B cell (primary cell): Measurements from ENCODE around the gene IPMK. TPM values are rescaled to one million over a fixed set of nuclear protein-coding genes. Genes with fewer than 3 reads are reported as not detected.

Experiments used
- ATAC-seq: fragments of 200-7000 bp; cut with Tn5 transposase; one replicate; pipeline ENCODE4 v1.10.0; 2021; ENCODE audit warnings: low read depth, mild to moderate bottlenecking, moderate number of reproducible peaks, moderate library complexity
- CTCF ChIA-PET: fragments of 350-600 bp; sonication (Branson Sonifier 250); formaldehyde crosslinking; loops from one replicate; lab custom pipeline; 2021; ENCODE audit warnings: antibody characterized with exemption, inconsistent platforms; lab: Charles Lee
- POLR2A ChIA-PET: fragments of 350-600 bp; sonication (Branson Sonifier 250); formaldehyde crosslinking; loops from one replicate; lab custom pipeline; 2021; ENCODE audit warnings: antibody characterized with exemption; lab: Charles Lee
- DNase-seq: peaks from one replicate; pipeline ENCODE4 v3.0.0; 2013
- H2AFZ ChIP-seq: 2 replicates; pipeline ENCODE4 v1.6.1; 2012; ENCODE audit warnings: mild to moderate bottlenecking, low read depth, low read length; ENCODE audit not compliant: insufficient read depth, poor library complexity, severe bottlenecking
- H3K27ac ChIP-seq, 2 donors: 1 replicate in 1 of 2; 2 replicates in 1 of 2; pipeline ENCODE4 v1.5.1; 2012 to 2013; ENCODE audit warnings: low read length in 2 of 2, mild to moderate bottlenecking in 2 of 2, moderate library complexity in 1 of 2
- H3K27me3 ChIP-seq, 4 experiments: fragments of 200-600 bp in 1 of 4; sonication (generic) in 1 of 4; replicated peaks in 1 of 4; 1 replicate in 2 of 4; 2 replicates in 2 of 4; pipeline versions ENCODE4 v1.6.1 to v1.7.0; 2013 to 2016; ENCODE audit warnings: low read length in 3 of 4, mild to moderate bottlenecking in 2 of 4, mixed read lengths in 1 of 4, moderate library complexity in 1 of 4; ENCODE audit not compliant: insufficient read depth in 4 of 4, control insufficient read depth in 3 of 4; ENCODE audit errors: control extremely low read depth in 1 of 4
- H3K36me3 ChIP-seq, 2 experiments: replicated peaks in 1 of 2; 1 replicate in 1 of 2; 2 replicates in 1 of 2; pipeline versions ENCODE4 v1.6.1 to v1.7.1; 2013; ENCODE audit warnings: low read length in 1 of 2; ENCODE audit not compliant: insufficient read depth in 2 of 2, control insufficient read depth in 1 of 2; ENCODE audit errors: control extremely low read depth in 1 of 2, extremely low read depth in 1 of 2
- H3K4me1 ChIP-seq, 2 donors: fragments of 200-600 bp in 1 of 2; sonication (generic) in 1 of 2; 1 replicate in 1 of 2; 2 replicates in 1 of 2; pipeline versions ENCODE4 v1.5.1 to v1.6.1; 2013 to 2017; ENCODE audit warnings: low read length in 2 of 2; ENCODE audit not compliant: control insufficient read depth in 2 of 2, insufficient read depth in 2 of 2
- H3K4me2 ChIP-seq: replicated peaks from 2 replicates; pipeline ENCODE3; 2012; ENCODE audit warnings: mild to moderate bottlenecking, low read depth, low read length; ENCODE audit not compliant: poor library complexity, severe bottlenecking
- H3K4me3 ChIP-seq, 5 experiments: fragments of 200-600 bp in 1 of 5; sonication (generic) in 1 of 5; 1 replicate in 3 of 5; 2 replicates in 2 of 5; pipeline versions ENCODE4 v1.5.1 to v1.7.0; 2011 to 2016; ENCODE audit warnings: low read length in 4 of 5, mild to moderate bottlenecking in 4 of 5, low read depth in 2 of 5, control low read depth in 1 of 5, moderate library complexity in 1 of 5; ENCODE audit not compliant: insufficient read depth in 1 of 5; ENCODE audit errors: control extremely low read depth in 1 of 5, extremely low read depth in 1 of 5
- H3K79me2 ChIP-seq: fragments of 200-600 bp; sonication (generic); one replicate; pipeline ENCODE4 v1.6.0; 2016; ENCODE audit warnings: low read length; ENCODE audit not compliant: control insufficient read depth, insufficient read depth
- H3K9ac ChIP-seq: fragments of 200-600 bp; sonication (generic); 2 replicates; pipeline ENCODE4 v1.6.1; 2017; ENCODE audit warnings: mild to moderate bottlenecking, low read length, moderate library complexity
- H3K9me3 ChIP-seq, 3 donors: one replicate each; pipeline versions ENCODE4 v1.6.1 to v1.7.1; 2013; ENCODE audit warnings: low read length in 2 of 3; ENCODE audit not compliant: control insufficient read depth in 2 of 3, insufficient read depth in 1 of 3; ENCODE audit errors: control extremely low read depth in 1 of 3
- H4K20me1 ChIP-seq: 2 replicates; pipeline ENCODE4 v1.6.0; 2012; ENCODE audit warnings: mild to moderate bottlenecking, low read length; ENCODE audit not compliant: insufficient read depth, control insufficient read depth, poor library complexity, severe bottlenecking
- H3K27ac Mint-ChIP-seq: one replicate; pipeline ENCODE4 v1.8.0; 2021; ENCODE audit warnings: mixed read lengths
- H3K27me3 Mint-ChIP-seq: one replicate; pipeline ENCODE4 v1.8.0; 2021; ENCODE audit warnings: mixed read lengths
- H3K4me1 Mint-ChIP-seq: one replicate; pipeline ENCODE4 v1.8.0; 2021; ENCODE audit warnings: mixed read lengths
- H3K4me3 Mint-ChIP-seq: one replicate; pipeline ENCODE4 v1.8.0; 2021; ENCODE audit warnings: mixed read lengths
- H3K9me3 Mint-ChIP-seq: one replicate; pipeline ENCODE4 v1.8.0; 2022; ENCODE audit warnings: mixed read lengths; ENCODE audit not compliant: insufficient read depth
- EZH2 ChIP-seq: IDR thresholded peaks from 2 replicates; pipeline ENCODE4 v1.6.1; 2012; ENCODE audit warnings: borderline replicate concordance, low read depth, mild to moderate bottlenecking, moderate library complexity, low read length; ENCODE audit not compliant: insufficient read depth, poor library complexity, severe bottlenecking
- WGBS: methylation state at CpG from one replicate; pipeline ENCODE4 v1.1.5; 2013; ENCODE audit warnings: missing lambda C conversion rate; ENCODE audit not compliant: insufficient coverage; 5-methylcytosine and 5-hydroxymethylcytosine counted together
- intact Hi-C: fragments of 100-400 bp; cut with micrococcal nuclease; formaldehyde crosslinking; loops from one replicate; pipeline ENCODE4 v1.10.0; 2022
- polyA plus RNA-seq: library from polyadenylated mRNA; depleted of rRNA; stranded (reverse); fragments of >200 nt; gene quantifications from 2 replicates; pipeline ENCODE4 v1.2.3, GENCODE V29; 2012
- total RNA-seq, 2 donors: library from RNA; stranded (reverse); fragments of 120-200 nt in 1 of 2; gene quantifications; 1 replicate in 1 of 2; 2 replicates in 1 of 2; pipeline versions ENCODE4 v1.2.3 to v1.2.4, GENCODE V29; 2013 to 2022
- TF ChIP-seq, protein P1 (sequence below): fragments of 200-600 bp; IDR thresholded peaks from one replicate; pipeline ENCODE4 v1.8.0; 2022; ENCODE audit warnings: antibody characterized with exemption, mild to moderate bottlenecking

IPMK gene
- total and polyA plus RNA-seq, 2 donors (not counting 1 experiment from before 2014, with no cell fraction given): 1.9 to 8.6 TPM

DNA sequence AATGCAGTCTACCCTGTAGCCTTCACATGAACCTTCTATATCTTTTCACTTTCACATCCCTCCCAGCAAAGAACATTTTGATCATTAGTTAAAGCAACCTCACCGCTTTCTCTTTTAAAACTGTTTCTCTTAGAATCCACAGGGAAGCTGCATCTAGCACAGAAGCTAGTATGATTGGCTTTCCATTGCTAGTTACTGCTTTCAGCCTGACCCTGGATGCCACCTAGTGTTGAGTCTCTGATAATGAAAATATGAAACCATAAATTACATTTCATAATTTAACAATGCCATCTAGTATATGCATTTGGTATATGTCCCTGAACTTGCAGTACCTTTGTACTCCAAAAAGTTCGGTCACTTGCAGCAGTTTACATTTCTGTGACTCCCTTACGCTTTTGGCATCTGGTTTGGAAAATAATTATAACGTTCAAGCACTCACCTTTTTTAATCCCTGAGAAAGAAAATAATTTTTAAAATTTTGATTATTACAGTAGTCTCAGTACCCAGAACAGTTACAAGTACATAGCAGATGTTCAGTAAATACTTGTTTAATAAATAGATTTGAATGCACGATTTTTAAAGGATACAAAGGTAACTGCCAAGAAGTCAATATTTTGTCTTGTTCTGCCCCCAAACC is 24.0 kb upstream of the IPMK start:
- Histone ChIP-seq H3K36me3 (peaks cover 0 to 2% of the 10 kb centered on the region in 2 experiments), H3K27me3 (no peaks in the 10 kb centered on the region), H3K4me2 (no peak overlapping the region), H4K20me1 (no peaks in the 10 kb centered on the region), H3K4me1 (no peaks in the 10 kb centered on the region), H3K4me3 (no peak overlapping the region), H3K27ac (no peak overlapping the region), H2AFZ (no peak overlapping the region), H3K9me3 (no peaks in the 10 kb centered on the region), H3K9ac (no peak overlapping the region), H3K79me2 (no peaks in the 10 kb centered on the region)
- Mint-ChIP-seq H3K9me3 (no peaks in the 10 kb centered on the region), H3K4me1 (no peaks in the 10 kb centered on the region), H3K27ac (no peak overlapping the region), H3K4me3 (no peak overlapping the region), H3K27me3 (no peaks in the 10 kb centered on the region)
- peak; percentile 64 for DNase-seq
- no CpG with 5 or more reads among the region's 5 CpGs for WGBS
- POLR2A ChIA-PET: no interaction called here
- CTCF ChIA-PET: interaction anchor here (1.0 to 9.0 kb wide), 21 partner anchors 8 to 137 kb away, joined by 3 to 407 read pairs (median 6); partner anchors contain the start of genes CISD1, IPMK and TFAM
- TF ChIP-seq EZH2: no peak
- TF ChIP-seq, protein P1, sequence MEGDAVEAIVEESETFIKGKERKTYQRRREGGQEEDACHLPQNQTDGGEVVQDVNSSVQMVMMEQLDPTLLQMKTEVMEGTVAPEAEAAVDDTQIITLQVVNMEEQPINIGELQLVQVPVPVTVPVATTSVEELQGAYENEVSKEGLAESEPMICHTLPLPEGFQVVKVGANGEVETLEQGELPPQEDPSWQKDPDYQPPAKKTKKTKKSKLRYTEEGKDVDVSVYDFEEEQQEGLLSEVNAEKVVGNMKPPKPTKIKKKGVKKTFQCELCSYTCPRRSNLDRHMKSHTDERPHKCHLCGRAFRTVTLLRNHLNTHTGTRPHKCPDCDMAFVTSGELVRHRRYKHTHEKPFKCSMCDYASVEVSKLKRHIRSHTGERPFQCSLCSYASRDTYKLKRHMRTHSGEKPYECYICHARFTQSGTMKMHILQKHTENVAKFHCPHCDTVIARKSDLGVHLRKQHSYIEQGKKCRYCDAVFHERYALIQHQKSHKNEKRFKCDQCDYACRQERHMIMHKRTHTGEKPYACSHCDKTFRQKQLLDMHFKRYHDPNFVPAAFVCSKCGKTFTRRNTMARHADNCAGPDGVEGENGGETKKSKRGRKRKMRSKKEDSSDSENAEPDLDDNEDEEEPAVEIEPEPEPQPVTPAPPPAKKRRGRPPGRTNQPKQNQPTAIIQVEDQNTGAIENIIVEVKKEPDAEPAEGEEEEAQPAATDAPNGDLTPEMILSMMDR: peak; percentile 88
- intact Hi-C loops: loop anchor here (1.0 to 10.0 kb wide), 3 partner anchors 93 to 493 kb away; partner anchors contain the start of gene TFAM
- ATAC-seq: peak; percentile 68

DNA sequence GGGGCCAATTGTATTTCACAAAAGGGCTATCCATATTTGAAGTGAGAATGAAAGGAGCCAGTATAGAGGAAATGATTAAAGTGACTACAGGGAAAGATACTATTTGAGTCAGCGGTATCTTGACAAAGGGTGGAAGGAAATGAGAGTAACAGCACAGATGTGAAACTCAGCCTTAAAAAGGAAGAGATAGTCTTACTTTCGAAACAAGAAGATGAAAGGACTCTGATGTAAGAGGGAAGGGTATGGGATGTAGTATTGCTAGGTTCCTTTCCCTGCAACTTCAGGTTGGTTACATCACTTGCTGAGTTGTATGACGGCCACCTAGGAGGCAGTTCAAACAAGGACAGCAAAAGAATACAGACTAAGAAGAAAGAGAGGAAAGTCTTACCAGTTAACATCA is 14.9 kb upstream of the IPMK start:
- peak overlapping the region; percentile 35 for H2AFZ ChIP-seq
- peak; percentile 85 for ATAC-seq
- DNase-seq: peak; percentile 66
- POLR2A ChIA-PET: no interaction called here
- no peak for TF ChIP-seq EZH2
- TF ChIP-seq, protein P1: no peak
- no peaks in the 10 kb centered on the region for H3K79me2 ChIP-seq
- peak overlapping the region; percentile 55 for H3K4me3 Mint-ChIP-seq
- H3K4me1 ChIP-seq: peaks cover 9 to 12% of the 10 kb centered on the region in 2 donors
- WGBS: 30% methylated on average over 3 of the region's 3 CpGs
- peak overlapping the region; percentile 88 for H3K27ac Mint-ChIP-seq
- H4K20me1 ChIP-seq: no peaks in the 10 kb centered on the region
- H3K9me3 ChIP-seq: no peaks in the 10 kb centered on the region
- peak overlapping the region in 1 of 5 experiments; percentile 15 for H3K4me3 ChIP-seq
- intact Hi-C loops: loop anchor here (1.0 kb wide), 1 partner anchor 13 kb away; the partner anchor contains the start of gene CISD1
- CTCF ChIA-PET: interaction anchor here (0.9 to 2.2 kb wide), 3 partner anchors 9 to 17 kb away, joined by 3 to 12 read pairs (median 5); no protein-coding TSS in a partner anchor
- no peaks in the 10 kb centered on the region for H3K27me3 ChIP-seq
- H3K27ac ChIP-seq: peak overlapping the region in 1 of 2 donors; percentile 71
- peaks cover 17% of the 10 kb centered on the region for H3K4me1 Mint-ChIP-seq
- H3K4me2 ChIP-seq: peak overlapping the region; percentile 60
- H3K9me3 Mint-ChIP-seq: no peaks in the 10 kb centered on the region
- H3K27me3 Mint-ChIP-seq: no peaks in the 10 kb centered on the region
- peak overlapping the region; percentile 37 for H3K9ac ChIP-seq
- peaks cover 6 to 8% of the 10 kb centered on the region in 2 experiments for H3K36me3 ChIP-seq
